ENCODE measurements around the gene SYNC.

Gene SYNC

GRCh38 chr1:32743380-32744070 is 41.0 kb upstream of the SYNC start:
- no peak for DNase-seq (ENCODE audit: low read depth)
- H3K4me3 ChIP-seq (ENCODE audit: low read depth, low read length): no peak overlapping the region
- TF ChIP-seq CTCF (conservative IDR thresholded peaks at IDR 0.05; ENCODE audit: low read depth, low read length): no peak

- no peak for DNase-seq (ENCODE audit: low read depth)
- no peak for TF ChIP-seq CTCF (conservative IDR thresholded peaks at IDR 0.05; ENCODE audit: low read depth, low read length)
- H3K4me3 ChIP-seq (ENCODE audit: low read depth, low read length): no peak overlapping the region
Observed at GRCh38 chr1:32742956-32743355, 40.4 kb upstream of the SYNC start.

- no peak for TF ChIP-seq CTCF (conservative IDR thresholded peaks at IDR 0.05; ENCODE audit: low read depth, low read length)
- H3K4me3 ChIP-seq (ENCODE audit: low read depth, low read length): peak overlapping the region; percentile 57
- DNase-seq (ENCODE audit: low read depth): no peak
Observed at GRCh38 chr1:32742199-32742947, 39.8 kb upstream of the SYNC start.

- H3K4me3 ChIP-seq (ENCODE audit: low read depth, low read length): peak overlapping the region; percentile 57
- peak; percentile 29 for TF ChIP-seq CTCF (conservative IDR thresholded peaks at IDR 0.05; ENCODE audit: low read depth, low read length)
- no peak for DNase-seq (ENCODE audit: low read depth)
Observed at GRCh38 chr1:32741413-32742198, 39.0 kb upstream of the SYNC start.

- DNase-seq (ENCODE audit: low read depth): no peak
- TF ChIP-seq CTCF (conservative IDR thresholded peaks at IDR 0.05; ENCODE audit: low read depth, low read length): no peak
- H3K4me3 ChIP-seq (ENCODE audit: low read depth, low read length): peak overlapping the region; percentile 57
Observed at GRCh38 chr1:32741059-32741412, 38.5 kb upstream of the SYNC start.

- H3K4me3 ChIP-seq (ENCODE audit: low read depth, low read length): no peak overlapping the region
- no peak for TF ChIP-seq CTCF (conservative IDR thresholded peaks at IDR 0.05; ENCODE audit: low read depth, low read length)
- no peak for DNase-seq (ENCODE audit: low read depth)
Observed at GRCh38 chr1:32736812-32737791, 34.5 kb upstream of the SYNC start.

All from choroid plexus epithelial cell (primary cell).